A549 (cell line): ENCODE results near the gene IZUMO3. TPM values are rescaled to one million over a fixed set of nuclear protein-coding genes. Genes with fewer than 3 reads are reported as not detected.

ENCODE experiments used
- ATAC-seq, 2 experiments: fragments of 200-7000 bp in 1 of 2; fragments of >200 bp in 1 of 2; cut with Nextera tagmentation in 1 of 2; cut with Tn5 transposase in 1 of 2; 3 replicates each; pipeline versions ENCODE4 v1.8.0 to v1.9.1; 2018 to 2020; ENCODE audit warnings: mild to moderate bottlenecking in 1 of 2, moderate library complexity in 1 of 2
- CTCF ChIA-PET: fragments of 300-600 bp; sonication (Branson Sonifier 250); formaldehyde crosslinking; extraction: SDS; loops from one replicate; lab custom pipeline; 2021; ENCODE audit warnings: antibody characterized with exemption, inconsistent platforms; lab: Yijun Ruan, JAX
- POLR2A ChIA-PET: fragments of 350-600 bp; formaldehyde crosslinking; extraction: SDS; loops from one replicate; lab custom pipeline; 2021; ENCODE audit warnings: antibody characterized with exemption, inconsistent platforms; lab: Yijun Ruan, JAX
- DNase-seq, 2 experiments: peaks; one replicate each; pipeline versions ENCODE4 v3.0.0 to v3.0.0-alpha.2; 2011 to 2016; ENCODE audit warnings: low read depth in 1 of 2, low spot score in 1 of 2
- FAIRE-seq: peaks from 2 replicates; lab custom pipeline; 2011; peaks lifted over from hg19 to GRCh38; lab: Jason Lieb, UNC
- H3K27ac ChIP-seq, 2 experiments: fragments of >200 bp; sonication (Bioruptor Twin); formaldehyde crosslinking; 3 replicates each; pipeline ENCODE4 v1.5.1; 2016 to 2017
- H3K4me1 ChIP-seq: fragments of >200 bp; sonication (Bioruptor Twin); formaldehyde crosslinking; 3 replicates; pipeline ENCODE4 v1.6.1; 2016
- H3K4me2 ChIP-seq: fragments of >200 bp; sonication (Bioruptor Twin); formaldehyde crosslinking; 3 replicates; pipeline ENCODE4 v1.6.1; 2016
- H3K4me3 ChIP-seq: fragments of >200 bp; sonication (Bioruptor Twin); formaldehyde crosslinking; 3 replicates; pipeline ENCODE4 v1.5.1; 2016
- H3K9me3 ChIP-seq: fragments of >200 bp; sonication (Bioruptor Twin); formaldehyde crosslinking; 3 replicates; pipeline ENCODE4 v1.6.1; 2016
- CBX2 ChIP-seq: fragments of 200-600 bp; sonication (generic); IDR thresholded peaks from 2 replicates; pipeline ENCODE4 v1.6.1; 2016; ENCODE audit warnings: low read depth, mild to moderate bottlenecking, borderline replicate concordance
- CHD4 ChIP-seq: fragments of 200-600 bp; sonication (generic); IDR thresholded peaks from 2 replicates; pipeline ENCODE4 v1.6.1; 2016; ENCODE audit warnings: antibody characterized with exemption, mild to moderate bottlenecking, borderline replicate concordance
- FOXS1 ChIP-seq: fragments of 250-450 bp; sonication (Bioruptor Pico); IDR thresholded peaks from 2 replicates; pipeline ENCODE4 v1.5.0; 2020; ENCODE audit warnings: mild to moderate bottlenecking, moderate library complexity
- MAFK ChIP-seq: fragments of 450-650 bp; IDR thresholded peaks from 2 replicates; pipeline ENCODE4 v1.6.1; 2014; ENCODE audit not compliant: partially characterized antibody
- PHF8 ChIP-seq: fragments of 200-600 bp; sonication (generic); IDR thresholded peaks from 2 replicates; pipeline ENCODE4 v1.6.1; 2016; ENCODE audit warnings: low read depth, mild to moderate bottlenecking, antibody characterized with exemption, moderate library complexity, borderline replicate concordance
- RARB ChIP-seq: fragments of 250-450 bp; sonication (Bioruptor Pico); IDR thresholded peaks from 2 replicates; pipeline ENCODE4 v1.8.0; 2021; ENCODE audit warnings: mild to moderate bottlenecking, moderate library complexity
- ZSCAN20 ChIP-seq: fragments of 250-450 bp; sonication (Bioruptor Pico); IDR thresholded peaks from 2 replicates; pipeline ENCODE4 v1.8.0; 2022; ENCODE audit warnings: mild to moderate bottlenecking, moderate library complexity
- WGBS: methylation state at CpG from one replicate; pipeline ENCODE4 v1.1.6; 2017; ENCODE audit errors: missing lambda C conversion rate; 5-methylcytosine and 5-hydroxymethylcytosine counted together
- polyA plus RNA-seq, 4 experiments: library from polyadenylated mRNA; depleted of rRNA in 3 of 4; stranded (reverse); fragments of >200 nt; fragmentation: RNase III in 1 of 4; extraction: RNeasy Plus Mini Kit Qiagen cat#74134 plus additional on column Dnase treatment in 1 of 4; gene quantifications; 2 replicates in 3 of 4; 3 replicates in 1 of 4; pipeline ENCODE4 v1.2.3, GENCODE V29; 2011 to 2017
- TF ChIP-seq, protein P1 (sequence below): fragments of 250-450 bp; sonication (Bioruptor Pico); IDR thresholded peaks from 2 replicates; pipeline ENCODE4 v1.5.0; 2021; ENCODE audit warnings: mild to moderate bottlenecking, moderate library complexity, borderline replicate concordance
- TF ChIP-seq, protein P2 (sequence below): IDR thresholded peaks from 2 replicates; pipeline ENCODE4 v1.6.1; 2012
- TF ChIP-seq, protein P3 (sequence below): fragments of 200-600 bp; sonication (generic); IDR thresholded peaks from 2 replicates; pipeline ENCODE4 v1.6.1; 2016; ENCODE audit warnings: antibody characterized with exemption, mild to moderate bottlenecking, moderate library complexity
- TF ChIP-seq, protein P4 (sequence below): fragments of >200 bp; sonication (Bioruptor Twin); formaldehyde crosslinking; IDR thresholded peaks from 3 replicates; pipeline ENCODE4 v1.6.1; 2016
- TF ChIP-seq, protein P5 (sequence below): fragments of 150-350 bp; IDR thresholded peaks from 2 replicates; pipeline ENCODE4 v1.6.1; 2014; ENCODE audit warnings: low read depth, mild to moderate bottlenecking, low read length

The IZUMO3 gene
- polyA plus RNA-seq, 2 of the 4 experiments (the other 2 are of a cell fraction): not detected

DNA sequence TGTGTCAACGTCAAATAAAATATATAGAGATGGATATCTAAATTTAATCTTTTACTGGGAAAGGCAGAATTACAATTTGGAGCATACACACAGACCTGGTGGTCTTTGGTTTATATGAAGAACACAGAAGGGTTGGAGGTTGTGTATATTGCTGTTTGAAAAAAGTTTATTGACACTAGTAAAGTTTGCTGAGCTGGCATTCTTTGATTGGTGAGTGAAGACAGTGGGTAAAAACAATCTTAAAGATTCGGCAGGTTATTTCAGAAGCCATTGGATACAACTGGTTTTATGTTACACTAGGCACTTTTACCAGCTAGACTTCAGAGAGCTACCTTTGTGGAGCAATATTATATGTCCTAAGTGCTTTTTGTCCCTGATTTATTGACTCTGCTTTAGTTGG lies 27.2 kb downstream of the IZUMO3 start:
- H3K4me1 ChIP-seq: no peaks in the 10 kb centered on the region
- DNase-seq (no peak), FAIRE-seq (no peak), ATAC-seq (no peak)
- TF ChIP-seq CBX2 (no peak), PHF8 (no peak), ZSCAN20 (CRISPR knock-in tag) (no peak), CHD4 (no peak), MAFK (peak; percentile 74), RARB (CRISPR knock-in tag) (no peak)
- TF ChIP-seq, protein P1, sequence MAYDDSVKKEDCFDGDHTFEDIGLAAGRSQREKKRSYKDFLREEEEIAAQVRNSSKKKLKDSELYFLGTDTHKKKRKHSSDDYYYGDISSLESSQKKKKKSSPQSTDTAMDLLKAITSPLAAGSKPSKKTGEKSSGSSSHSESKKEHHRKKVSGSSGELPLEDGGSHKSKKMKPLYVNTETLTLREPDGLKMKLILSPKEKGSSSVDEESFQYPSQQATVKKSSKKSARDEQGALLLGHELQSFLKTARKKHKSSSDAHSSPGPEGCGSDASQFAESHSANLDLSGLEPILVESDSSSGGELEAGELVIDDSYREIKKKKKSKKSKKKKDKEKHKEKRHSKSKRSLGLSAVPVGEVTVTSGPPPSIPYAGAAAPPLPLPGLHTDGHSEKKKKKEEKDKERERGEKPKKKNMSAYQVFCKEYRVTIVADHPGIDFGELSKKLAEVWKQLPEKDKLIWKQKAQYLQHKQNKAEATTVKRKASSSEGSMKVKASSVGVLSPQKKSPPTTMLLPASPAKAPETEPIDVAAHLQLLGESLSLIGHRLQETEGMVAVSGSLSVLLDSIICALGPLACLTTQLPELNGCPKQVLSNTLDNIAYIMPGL (CRISPR knock-in tag): no peak
- no peaks in the 10 kb centered on the region; the same call in 2 of the 3 replicates for H3K9me3 ChIP-seq
- 1% methylated on average over 2 of the region's 2 CpGs for whole genome bisulfite sequencing
- no peak overlapping the region for H3K27ac ChIP-seq
- ChIA-PET POLR2A (no interaction called here), CTCF (no interaction called here)
- H3K4me3 ChIP-seq: no peak overlapping the region
- no peak overlapping the region for H3K4me2 ChIP-seq

DNA sequence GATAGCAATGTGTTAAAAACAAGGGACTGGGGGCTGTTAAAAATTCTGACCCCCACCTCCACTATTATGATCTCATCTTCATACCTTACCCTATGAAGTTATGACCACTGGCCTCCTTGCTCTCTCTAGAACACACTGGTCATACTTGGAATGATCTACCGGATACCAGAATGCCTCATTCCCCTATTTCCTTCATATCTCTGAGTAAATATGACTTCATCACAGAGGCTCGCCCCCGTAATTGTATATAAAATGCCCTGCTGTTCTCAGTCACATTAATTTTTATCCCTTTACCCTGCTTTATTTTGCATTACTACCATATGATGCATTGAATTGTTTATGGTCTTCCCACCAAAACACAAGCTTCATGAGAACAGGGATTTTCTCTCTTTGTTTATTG lies 29.2 kb downstream of the IZUMO3 start:
- CTCF ChIA-PET: interaction anchor here (1.6 kb wide), 1 partner anchor 56 kb away, joined by 3 read pairs; no protein-coding TSS in a partner anchor
- no peak for ATAC-seq
- DNase-seq: no peak
- 0% methylated on average over 3 of the region's 3 CpGs for WGBS
- Histone ChIP-seq H3K27ac (no peak overlapping the region), H3K4me1 (no peaks in the 10 kb centered on the region), H3K4me3 (no peak overlapping the region), H3K4me2 (no peak overlapping the region), H3K9me3 (no peaks in the 10 kb centered on the region; the same call in 2 of the 3 replicates)
- POLR2A ChIA-PET: no interaction called here
- TF ChIP-seq, protein P2, sequence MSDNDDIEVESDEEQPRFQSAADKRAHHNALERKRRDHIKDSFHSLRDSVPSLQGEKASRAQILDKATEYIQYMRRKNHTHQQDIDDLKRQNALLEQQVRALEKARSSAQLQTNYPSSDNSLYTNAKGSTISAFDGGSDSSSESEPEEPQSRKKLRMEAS: no peak
- no peak for FAIRE-seq

DNA sequence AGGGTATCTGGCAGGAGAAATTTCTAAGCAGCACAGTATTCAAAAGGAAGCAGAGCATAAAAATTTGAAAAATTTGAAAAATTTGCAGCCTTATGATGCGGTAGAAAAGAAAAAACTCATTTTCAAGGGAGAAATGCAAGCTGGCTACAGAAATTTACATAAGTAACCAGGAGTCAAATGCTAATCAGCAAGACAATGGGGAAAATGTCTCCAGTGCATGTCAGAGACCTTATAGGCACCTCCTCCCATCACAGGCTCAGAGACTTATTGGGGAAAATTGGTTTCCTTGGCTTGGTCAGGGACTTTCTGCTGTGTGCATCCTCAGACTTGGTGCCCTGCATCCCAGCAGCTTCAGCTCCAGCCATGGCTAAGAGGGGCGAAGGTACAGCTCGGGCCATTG lies 35.8 kb downstream of the IZUMO3 start:
- POLR2A ChIA-PET: no interaction called here
- Histone ChIP-seq H3K4me2 (no peak overlapping the region), H3K27ac (no peak overlapping the region), H3K4me3 (no peak overlapping the region), H3K9me3 (no peaks in the 10 kb centered on the region), H3K4me1 (no peaks in the 10 kb centered on the region)
- TF ChIP-seq CBX2 (no peak), FOXS1 (CRISPR knock-in tag) (no peak)
- TF ChIP-seq, protein P3, sequence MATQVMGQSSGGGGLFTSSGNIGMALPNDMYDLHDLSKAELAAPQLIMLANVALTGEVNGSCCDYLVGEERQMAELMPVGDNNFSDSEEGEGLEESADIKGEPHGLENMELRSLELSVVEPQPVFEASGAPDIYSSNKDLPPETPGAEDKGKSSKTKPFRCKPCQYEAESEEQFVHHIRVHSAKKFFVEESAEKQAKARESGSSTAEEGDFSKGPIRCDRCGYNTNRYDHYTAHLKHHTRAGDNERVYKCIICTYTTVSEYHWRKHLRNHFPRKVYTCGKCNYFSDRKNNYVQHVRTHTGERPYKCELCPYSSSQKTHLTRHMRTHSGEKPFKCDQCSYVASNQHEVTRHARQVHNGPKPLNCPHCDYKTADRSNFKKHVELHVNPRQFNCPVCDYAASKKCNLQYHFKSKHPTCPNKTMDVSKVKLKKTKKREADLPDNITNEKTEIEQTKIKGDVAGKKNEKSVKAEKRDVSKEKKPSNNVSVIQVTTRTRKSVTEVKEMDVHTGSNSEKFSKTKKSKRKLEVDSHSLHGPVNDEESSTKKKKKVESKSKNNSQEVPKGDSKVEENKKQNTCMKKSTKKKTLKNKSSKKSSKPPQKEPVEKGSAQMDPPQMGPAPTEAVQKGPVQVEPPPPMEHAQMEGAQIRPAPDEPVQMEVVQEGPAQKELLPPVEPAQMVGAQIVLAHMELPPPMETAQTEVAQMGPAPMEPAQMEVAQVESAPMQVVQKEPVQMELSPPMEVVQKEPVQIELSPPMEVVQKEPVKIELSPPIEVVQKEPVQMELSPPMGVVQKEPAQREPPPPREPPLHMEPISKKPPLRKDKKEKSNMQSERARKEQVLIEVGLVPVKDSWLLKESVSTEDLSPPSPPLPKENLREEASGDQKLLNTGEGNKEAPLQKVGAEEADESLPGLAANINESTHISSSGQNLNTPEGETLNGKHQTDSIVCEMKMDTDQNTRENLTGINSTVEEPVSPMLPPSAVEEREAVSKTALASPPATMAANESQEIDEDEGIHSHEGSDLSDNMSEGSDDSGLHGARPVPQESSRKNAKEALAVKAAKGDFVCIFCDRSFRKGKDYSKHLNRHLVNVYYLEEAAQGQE: no peak
- TF ChIP-seq, protein P4, sequence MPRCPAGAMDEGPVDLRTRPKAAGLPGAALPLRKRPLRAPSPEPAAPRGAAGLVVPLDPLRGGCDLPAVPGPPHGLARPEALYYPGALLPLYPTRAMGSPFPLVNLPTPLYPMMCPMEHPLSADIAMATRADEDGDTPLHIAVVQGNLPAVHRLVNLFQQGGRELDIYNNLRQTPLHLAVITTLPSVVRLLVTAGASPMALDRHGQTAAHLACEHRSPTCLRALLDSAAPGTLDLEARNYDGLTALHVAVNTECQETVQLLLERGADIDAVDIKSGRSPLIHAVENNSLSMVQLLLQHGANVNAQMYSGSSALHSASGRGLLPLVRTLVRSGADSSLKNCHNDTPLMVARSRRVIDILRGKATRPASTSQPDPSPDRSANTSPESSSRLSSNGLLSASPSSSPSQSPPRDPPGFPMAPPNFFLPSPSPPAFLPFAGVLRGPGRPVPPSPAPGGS: no peak
- TF ChIP-seq, protein P5, sequence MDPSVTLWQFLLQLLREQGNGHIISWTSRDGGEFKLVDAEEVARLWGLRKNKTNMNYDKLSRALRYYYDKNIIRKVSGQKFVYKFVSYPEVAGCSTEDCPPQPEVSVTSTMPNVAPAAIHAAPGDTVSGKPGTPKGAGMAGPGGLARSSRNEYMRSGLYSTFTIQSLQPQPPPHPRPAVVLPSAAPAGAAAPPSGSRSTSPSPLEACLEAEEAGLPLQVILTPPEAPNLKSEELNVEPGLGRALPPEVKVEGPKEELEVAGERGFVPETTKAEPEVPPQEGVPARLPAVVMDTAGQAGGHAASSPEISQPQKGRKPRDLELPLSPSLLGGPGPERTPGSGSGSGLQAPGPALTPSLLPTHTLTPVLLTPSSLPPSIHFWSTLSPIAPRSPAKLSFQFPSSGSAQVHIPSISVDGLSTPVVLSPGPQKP: no peak
- ATAC-seq (no peak), DNase-seq (no peak), FAIRE-seq (no peak)
- CTCF ChIA-PET: no interaction called here
- 3% methylated on average over 1 of the region's 3 CpGs for WGBS
